ENCODE results near the gene ADGRL1. TPM values are rescaled to one million over a fixed set of nuclear protein-coding genes. Genes with fewer than 3 reads are reported as not detected.

ADGRL1 gene
- total and polyA plus RNA-seq, 9 of the 15 experiments (the other 6 are each of a cell fraction or from before 2014, with no cell fraction given) = 0.14 to 37.0 (median 8.6) TPM

GRCh38 chr19:14110650-14111049, 95.3 kb downstream of the ADGRL1 start (continued):
- no peak for TF ChIP-seq ID3 (CRISPR knock-in tag; IDR thresholded peaks at IDR 0.05)
- TF ChIP-seq ID3 (tag; IDR thresholded peaks at IDR 0.05) = no peak
- TF ChIP-seq ZNF77 (CRISPR knock-in tag; IDR thresholded peaks at IDR 0.05) = no peak
- no peak for TF ChIP-seq RBM22 (IDR thresholded peaks at IDR 0.05; ENCODE audit: low read depth, low read length, poor library complexity, severe bottlenecking)
- TF ChIP-seq MEF2A (IDR thresholded peaks at IDR 0.05; ENCODE audit: control insufficient read depth, low read depth, low read length) = no peak
- TF ChIP-seq, protein P1, sequence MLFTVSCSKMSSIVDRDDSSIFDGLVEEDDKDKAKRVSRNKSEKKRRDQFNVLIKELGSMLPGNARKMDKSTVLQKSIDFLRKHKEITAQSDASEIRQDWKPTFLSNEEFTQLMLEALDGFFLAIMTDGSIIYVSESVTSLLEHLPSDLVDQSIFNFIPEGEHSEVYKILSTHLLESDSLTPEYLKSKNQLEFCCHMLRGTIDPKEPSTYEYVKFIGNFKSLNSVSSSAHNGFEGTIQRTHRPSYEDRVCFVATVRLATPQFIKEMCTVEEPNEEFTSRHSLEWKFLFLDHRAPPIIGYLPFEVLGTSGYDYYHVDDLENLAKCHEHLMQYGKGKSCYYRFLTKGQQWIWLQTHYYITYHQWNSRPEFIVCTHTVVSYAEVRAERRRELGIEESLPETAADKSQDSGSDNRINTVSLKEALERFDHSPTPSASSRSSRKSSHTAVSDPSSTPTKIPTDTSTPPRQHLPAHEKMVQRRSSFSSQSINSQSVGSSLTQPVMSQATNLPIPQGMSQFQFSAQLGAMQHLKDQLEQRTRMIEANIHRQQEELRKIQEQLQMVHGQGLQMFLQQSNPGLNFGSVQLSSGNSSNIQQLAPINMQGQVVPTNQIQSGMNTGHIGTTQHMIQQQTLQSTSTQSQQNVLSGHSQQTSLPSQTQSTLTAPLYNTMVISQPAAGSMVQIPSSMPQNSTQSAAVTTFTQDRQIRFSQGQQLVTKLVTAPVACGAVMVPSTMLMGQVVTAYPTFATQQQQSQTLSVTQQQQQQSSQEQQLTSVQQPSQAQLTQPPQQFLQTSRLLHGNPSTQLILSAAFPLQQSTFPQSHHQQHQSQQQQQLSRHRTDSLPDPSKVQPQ (CRISPR knock-in tag; IDR thresholded peaks at IDR 0.05; ENCODE audit: borderline replicate concordance) = no peak
- no peak for TF ChIP-seq ZNF311 (CRISPR knock-in tag; IDR thresholded peaks at IDR 0.05)
- no peak for TF ChIP-seq ELF1 (tag; IDR thresholded peaks at IDR 0.05)
- TF ChIP-seq BCLAF1 (IDR thresholded peaks at IDR 0.05; ENCODE audit: borderline replicate concordance in 1 of 2, control insufficient read depth in 1 of 2, low read depth in 2 of 2, low read length in 1 of 2) = no peak
- no peak for TF ChIP-seq STAG1 (CRISPR knock-in tag; IDR thresholded peaks at IDR 0.05; ENCODE audit: borderline replicate concordance)
